CD4-positive, alpha-beta T cell (primary cell): ENCODE measurements around the gene CXCL13. TPM values are rescaled to one million over a fixed set of nuclear protein-coding genes. Genes with fewer than 3 reads are reported as not detected.
A peak's percentile ranks its signal among the peaks of the same experiment; 100 is the strongest.

Experiments used
- ATAC-seq: fragments of 200-7000 bp; cut with Tn5 transposase; one replicate; pipeline ENCODE4 v1.10.0; 2022; ENCODE audit warnings: mild to moderate bottlenecking; ENCODE audit not compliant: poor library complexity
- CTCF ChIA-PET: fragments of 350-600 bp; sonication (Branson Sonifier 250); formaldehyde crosslinking; loops from one replicate; lab custom pipeline; 2021; ENCODE audit warnings: antibody characterized with exemption, inconsistent platforms; lab: Charles Lee
- POLR2A ChIA-PET: fragments of 350-600 bp; sonication (Branson Sonifier 250); formaldehyde crosslinking; loops from one replicate; lab custom pipeline; 2021; ENCODE audit warnings: antibody characterized with exemption, inconsistent platforms; lab: Charles Lee
- DNase-seq, 14 experiments: peaks; one replicate each; pipeline ENCODE4 v3.0.0-alpha.2; 2013 to 2020; ENCODE audit warnings: mixed read lengths in 2 of 14
- H3K27ac ChIP-seq, 2 donors: one replicate each; pipeline versions ENCODE4 v1.5.1 to v1.7.0; 2013; ENCODE audit warnings: low read length in 2 of 2, low read depth in 1 of 2, mild to moderate bottlenecking in 1 of 2
- H3K27me3 ChIP-seq, 2 experiments: 1 replicate in 1 of 2; 2 replicates in 1 of 2; pipeline versions ENCODE4 v1.6.1 to v1.7.0; 2013; ENCODE audit warnings: low read length in 2 of 2, control low read depth in 1 of 2, mild to moderate bottlenecking in 1 of 2, moderate library complexity in 1 of 2; ENCODE audit not compliant: insufficient read depth in 2 of 2, control insufficient read depth in 1 of 2
- H3K36me3 ChIP-seq: one replicate; pipeline ENCODE4 v1.6.1; 2013; ENCODE audit warnings: low read length, control low read depth; ENCODE audit not compliant: insufficient read depth
- H3K4me1 ChIP-seq: one replicate; pipeline ENCODE4 v1.6.1; 2013; ENCODE audit warnings: low read length, control low read depth; ENCODE audit not compliant: insufficient read depth
- H3K4me3 ChIP-seq: one replicate; pipeline ENCODE4 v1.5.1; 2013; ENCODE audit warnings: mild to moderate bottlenecking, low read length, moderate library complexity
- H3K9me3 ChIP-seq, 2 experiments: 1 replicate in 1 of 2; 2 replicates in 1 of 2; pipeline versions ENCODE4 v1.6.1 to v1.7.0; 2013; ENCODE audit warnings: low read length in 2 of 2, mild to moderate bottlenecking in 2 of 2, control low read depth in 1 of 2, moderate library complexity in 1 of 2; ENCODE audit not compliant: control insufficient read depth in 1 of 2, insufficient read depth in 1 of 2
- H3K27ac Mint-ChIP-seq: one replicate; pipeline ENCODE4 v1.8.0; 2020; ENCODE audit warnings: mixed read lengths
- H3K27me3 Mint-ChIP-seq: one replicate; pipeline ENCODE4 v1.8.0; 2021; ENCODE audit warnings: mixed read lengths
- H3K36me3 Mint-ChIP-seq: one replicate; pipeline ENCODE4 v1.8.0; 2021; ENCODE audit warnings: low read depth, mixed read lengths
- H3K4me1 Mint-ChIP-seq: one replicate; pipeline ENCODE4 v1.8.0; 2021; ENCODE audit warnings: low read depth, mixed read lengths
- H3K4me3 Mint-ChIP-seq: one replicate; pipeline ENCODE4 v1.8.0; 2020; ENCODE audit warnings: mild to moderate bottlenecking, mixed read lengths
- H3K9me3 Mint-ChIP-seq: one replicate; pipeline ENCODE4 v1.8.0; 2020; ENCODE audit warnings: mixed read lengths
- CTCF ChIP-seq: fragments of 200-600 bp; IDR thresholded peaks from one replicate; pipeline ENCODE4 v1.8.0; 2022; ENCODE audit warnings: antibody characterized with exemption, mild to moderate bottlenecking
- intact Hi-C, 2 experiments: fragments of 100-400 bp; cut with DNase I in 1 of 2; cut with micrococcal nuclease in 1 of 2; formaldehyde crosslinking; loops; one replicate each; pipeline versions ENCODE4 v1.15.1 to v1.9.0; 2023 to 2025; cut with DNase I, micrococcal nuclease
- total RNA-seq, 174 experiments: library from RNA in 2 of 174; stranded (reverse) in 2 of 174; gene quantifications; one replicate each; pipeline ENCODE4 v1.2.3 and lab custom pipeline; 2021 to 2026

Gene CXCL13
- total RNA-seq, 2 experiments from 2014 or later, result not detected

GRCh38 chr4:77586951-77587383 lies 18.7 kb upstream of the CXCL13 start:
- Histone ChIP-seq H3K4me3 (no peak overlapping the region), H3K27ac (no peak overlapping the region), H3K9me3 (no peaks in the 10 kb centered on the region), H3K36me3 (no peaks in the 10 kb centered on the region), H3K4me1 (no peaks in the 10 kb centered on the region), H3K27me3 (no peaks in the 10 kb centered on the region)
- Mint-ChIP-seq H3K27ac (no peak overlapping the region), H3K4me1 (peaks cover 14% of the 10 kb centered on the region), H3K36me3 (no peaks in the 10 kb centered on the region), H3K27me3 (peaks cover 13% of the 10 kb centered on the region), H3K9me3 (no peaks in the 10 kb centered on the region), H3K4me3 (no peak overlapping the region)
- CTCF ChIA-PET, result no interaction called here
- DNase-seq (peak in 7 of 14 experiments; percentile 6 to 68 (median 19)), ATAC-seq (peak; percentile 83)
- intact Hi-C loops, result no loop called here
- POLR2A ChIA-PET, result no interaction called here
- TF ChIP-seq CTCF, result no peak

- H3K36me3 ChIP-seq, result no peaks in the 10 kb centered on the region
- ChIA-PET CTCF (no interaction called here), POLR2A (no interaction called here)
- H3K4me1 Mint-ChIP-seq, result peaks cover 22% of the 10 kb centered on the region
- H3K36me3 Mint-ChIP-seq, result no peaks in the 10 kb centered on the region
- no peaks in the 10 kb centered on the region for H3K9me3 ChIP-seq
- DNase-seq (no peak), ATAC-seq (no peak)
- H3K4me1 ChIP-seq, result peaks cover 5% of the 10 kb centered on the region
- H3K27ac ChIP-seq, result no peak overlapping the region
- peaks cover 6% of the 10 kb centered on the region for H3K27me3 Mint-ChIP-seq
- intact Hi-C loops, result no loop called here
- no peak overlapping the region for H3K4me3 Mint-ChIP-seq
- no peaks in the 10 kb centered on the region for H3K27me3 ChIP-seq
- no peak overlapping the region for H3K4me3 ChIP-seq
- no peaks in the 10 kb centered on the region for H3K9me3 Mint-ChIP-seq
- no peak for TF ChIP-seq CTCF
- H3K27ac Mint-ChIP-seq, result no peak overlapping the region
These were observed 15.1 kb upstream of the CXCL13 start for GRCh38 chr4:77590482-77590881.

GRCh38 chr4:77591532-77591931 lies 14.1 kb upstream of the CXCL13 start:
- intact Hi-C loops, result no loop called here
- TF ChIP-seq CTCF, result no peak

More at GRCh38 chr4:77591532-77591931, 14.1 kb upstream of the CXCL13 start:
- ChIA-PET CTCF (no interaction called here), POLR2A (no interaction called here)
- Mint-ChIP-seq H3K27ac (no peak overlapping the region), H3K4me3 (no peak overlapping the region), H3K36me3 (no peaks in the 10 kb centered on the region), H3K9me3 (no peaks in the 10 kb centered on the region), H3K27me3 (peaks cover 1% of the 10 kb centered on the region), H3K4me1 (peaks cover 17% of the 10 kb centered on the region)
- H3K36me3 ChIP-seq, result no peaks in the 10 kb centered on the region
- H3K27ac ChIP-seq, result no peak overlapping the region
- H3K4me1 ChIP-seq, result peaks cover 5% of the 10 kb centered on the region
- DNase-seq (no peak), ATAC-seq (no peak)
- no peak overlapping the region for H3K4me3 ChIP-seq
- H3K27me3 ChIP-seq, result no peaks in the 10 kb centered on the region
- H3K9me3 ChIP-seq, result no peaks in the 10 kb centered on the region
